ENCODE measurements around the gene MYLK4. TPM values are rescaled to one million over a fixed set of nuclear protein-coding genes. Genes with fewer than 3 reads are reported as not detected.

Gene MYLK4
- total RNA-seq, 1 donor, result 0.43 TPM

GRCh38 chr6:2633736-2634135 is 117.0 kb downstream of the MYLK4 start:
- TF ChIP-seq, protein P1, sequence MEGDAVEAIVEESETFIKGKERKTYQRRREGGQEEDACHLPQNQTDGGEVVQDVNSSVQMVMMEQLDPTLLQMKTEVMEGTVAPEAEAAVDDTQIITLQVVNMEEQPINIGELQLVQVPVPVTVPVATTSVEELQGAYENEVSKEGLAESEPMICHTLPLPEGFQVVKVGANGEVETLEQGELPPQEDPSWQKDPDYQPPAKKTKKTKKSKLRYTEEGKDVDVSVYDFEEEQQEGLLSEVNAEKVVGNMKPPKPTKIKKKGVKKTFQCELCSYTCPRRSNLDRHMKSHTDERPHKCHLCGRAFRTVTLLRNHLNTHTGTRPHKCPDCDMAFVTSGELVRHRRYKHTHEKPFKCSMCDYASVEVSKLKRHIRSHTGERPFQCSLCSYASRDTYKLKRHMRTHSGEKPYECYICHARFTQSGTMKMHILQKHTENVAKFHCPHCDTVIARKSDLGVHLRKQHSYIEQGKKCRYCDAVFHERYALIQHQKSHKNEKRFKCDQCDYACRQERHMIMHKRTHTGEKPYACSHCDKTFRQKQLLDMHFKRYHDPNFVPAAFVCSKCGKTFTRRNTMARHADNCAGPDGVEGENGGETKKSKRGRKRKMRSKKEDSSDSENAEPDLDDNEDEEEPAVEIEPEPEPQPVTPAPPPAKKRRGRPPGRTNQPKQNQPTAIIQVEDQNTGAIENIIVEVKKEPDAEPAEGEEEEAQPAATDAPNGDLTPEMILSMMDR (IDR thresholded peaks at IDR 0.05; ENCODE audit: insufficient read depth, low read depth, low read length), result no peak
- H3K4me3 ChIP-seq (ENCODE audit: low read depth, low read length), result peak overlapping the region; percentile 52

GRCh38 chr6:2632976-2633584 is 117.6 kb downstream of the MYLK4 start:
- TF ChIP-seq, protein P1 (IDR thresholded peaks at IDR 0.05; ENCODE audit: insufficient read depth, low read depth, low read length), result no peak
- no peak overlapping the region for H3K4me3 ChIP-seq (ENCODE audit: low read depth, low read length)
- no peak for DNase-seq (ENCODE audit: low read depth)

More at GRCh38 chr6:2633736-2634135, 117.0 kb downstream of the MYLK4 start:
- no peak for DNase-seq (ENCODE audit: low read depth)

DNA sequence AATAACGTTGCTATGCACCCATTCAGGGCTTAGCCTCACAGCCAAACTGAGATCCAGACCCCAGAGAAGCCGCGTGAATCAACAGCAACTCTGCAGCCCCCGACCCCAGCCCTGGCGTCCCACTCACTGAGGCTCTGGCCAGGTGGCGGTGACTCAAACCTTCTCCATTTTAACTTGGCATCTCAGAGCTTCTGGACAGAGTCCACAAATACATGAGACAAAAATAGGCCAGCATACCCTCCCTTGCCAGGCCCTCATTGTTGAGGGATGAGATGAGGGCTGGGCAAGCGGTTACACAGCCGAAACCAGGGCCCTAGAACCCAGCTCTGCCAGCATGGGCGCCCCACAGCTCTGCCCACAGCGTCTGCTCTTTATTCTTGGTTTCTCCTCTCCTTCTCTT is 118.4 kb downstream of the MYLK4 start:
- TF ChIP-seq, protein P1 (IDR thresholded peaks at IDR 0.05; ENCODE audit: insufficient read depth, low read depth, low read length), result no peak
- no peak overlapping the region for H3K4me3 ChIP-seq (ENCODE audit: low read depth, low read length)
- no peak for DNase-seq (ENCODE audit: low read depth)

DNA sequence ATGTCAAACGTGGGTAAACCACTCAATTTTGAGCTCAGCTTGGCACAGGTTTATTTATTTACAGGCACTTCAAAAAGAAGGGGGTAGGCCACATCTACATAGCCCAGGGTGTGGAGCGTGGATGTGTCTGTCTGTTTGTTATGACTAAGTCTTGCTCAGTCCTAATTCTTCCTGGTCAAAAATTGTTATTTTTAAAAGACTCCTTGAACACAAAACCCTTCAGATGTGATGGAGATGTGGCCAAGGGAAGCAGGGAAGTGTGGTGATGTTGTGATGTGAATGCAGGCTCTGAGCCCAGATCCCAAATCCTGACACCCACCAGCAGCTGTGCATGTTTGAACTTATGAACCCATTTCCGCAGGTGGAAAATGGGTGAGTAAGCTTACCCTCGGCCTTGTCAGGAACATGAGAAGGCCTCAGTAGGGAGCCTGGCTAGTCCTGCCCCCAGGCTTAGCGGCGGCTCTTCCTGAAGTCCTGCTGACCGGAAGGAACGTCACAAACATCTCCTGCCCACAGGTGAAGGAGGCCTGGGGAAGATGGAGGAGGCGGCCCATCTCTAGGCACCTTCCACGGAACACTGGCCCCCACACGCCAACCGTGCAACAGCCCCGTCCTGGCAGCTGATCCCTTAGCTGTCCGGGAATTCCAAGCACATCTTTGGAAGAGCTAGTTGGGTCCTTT is 119.7 kb downstream of the MYLK4 start:
- no peak overlapping the region for H3K4me3 ChIP-seq (ENCODE audit: low read depth, low read length)
- DNase-seq (ENCODE audit: low read depth), result no peak
- TF ChIP-seq, protein P1 (IDR thresholded peaks at IDR 0.05; ENCODE audit: insufficient read depth, low read depth, low read length), result no peak

- no peak overlapping the region for H3K4me3 ChIP-seq (ENCODE audit: low read depth, low read length)
- DNase-seq (ENCODE audit: low read depth), result peak; percentile 94
- TF ChIP-seq, protein P1 (IDR thresholded peaks at IDR 0.05; ENCODE audit: insufficient read depth, low read depth, low read length), result no peak
Measured at GRCh38 chr6:2630359-2630758, 120.4 kb downstream of the MYLK4 start.

DNA sequence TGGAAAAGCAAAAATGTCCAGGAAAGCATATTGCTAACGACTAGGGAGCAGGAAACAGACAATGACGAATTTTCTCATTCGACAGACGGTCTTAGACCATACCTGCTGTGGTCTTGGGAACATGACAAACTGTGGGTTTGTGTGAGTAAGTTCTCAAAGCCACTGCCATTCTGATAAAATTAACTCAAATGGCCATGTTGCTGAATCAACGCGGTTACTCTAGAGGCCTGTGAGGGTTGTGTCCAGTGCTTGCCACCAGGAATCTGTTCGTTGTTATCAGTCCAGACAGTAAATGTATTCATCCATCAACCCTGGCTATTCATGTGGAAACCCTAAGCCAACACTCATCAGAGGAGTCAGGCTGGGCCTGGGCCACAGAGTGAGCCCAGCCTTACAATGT is 124.3 kb downstream of the MYLK4 start:
- DNase-seq (ENCODE audit: low read depth), result no peak
- TF ChIP-seq, protein P1 (IDR thresholded peaks at IDR 0.05; ENCODE audit: insufficient read depth, low read depth, low read length), result no peak
- no peak overlapping the region for H3K4me3 ChIP-seq (ENCODE audit: low read depth, low read length)
